Liver (tissue), 9 donors: ENCODE results near the gene AXIN1. TPM values are rescaled to one million over a fixed set of nuclear protein-coding genes. Genes with fewer than 3 reads are reported as not detected.

Source experiments
- DNase-seq: peaks from one replicate; pipeline ENCODE4 v3.0.0-alpha.2; 2017; ENCODE audit warnings: low spot score
- H3K27ac ChIP-seq, 2 donors: one replicate each; pipeline ENCODE4 v1.7.0; 2013; ENCODE audit warnings: inconsistent platforms in 2 of 2, low read length in 2 of 2, control low read depth in 1 of 2, low read depth in 1 of 2, mild to moderate bottlenecking in 1 of 2
- H3K27me3 ChIP-seq, 4 donors: one replicate each; pipeline versions ENCODE4 v1.6.1 to v1.7.0; 2013; ENCODE audit warnings: low read length in 3 of 4, inconsistent platforms in 1 of 4, mild to moderate bottlenecking in 1 of 4, moderate library complexity in 1 of 4; ENCODE audit not compliant: control insufficient read depth in 4 of 4, insufficient read depth in 4 of 4
- H3K36me3 ChIP-seq, 4 donors: one replicate each; pipeline versions ENCODE4 v1.6.1 to v1.7.0; 2013; ENCODE audit warnings: low read length in 3 of 4, mild to moderate bottlenecking in 3 of 4, low read depth in 1 of 4, moderate library complexity in 1 of 4; ENCODE audit not compliant: control insufficient read depth in 4 of 4, insufficient read depth in 3 of 4
- H3K4me1 ChIP-seq, 4 donors: one replicate each; pipeline versions ENCODE4 v1.6.1 to v1.7.0; 2013; ENCODE audit warnings: low read length in 3 of 4, mild to moderate bottlenecking in 3 of 4, moderate library complexity in 1 of 4; ENCODE audit not compliant: control insufficient read depth in 4 of 4, insufficient read depth in 4 of 4
- H3K4me3 ChIP-seq, 3 donors: one replicate each; pipeline versions ENCODE4 v1.6.1 to v1.7.0; 2013; ENCODE audit warnings: low read length in 3 of 3, control low read depth in 1 of 3, low read depth in 1 of 3, mild to moderate bottlenecking in 1 of 3
- H3K9ac ChIP-seq, 2 donors: one replicate each; pipeline ENCODE4 v1.7.0; 2013; ENCODE audit warnings: low read length in 2 of 2, mild to moderate bottlenecking in 2 of 2, moderate library complexity in 2 of 2, control low read depth in 1 of 2, low read depth in 1 of 2
- H3K9me3 ChIP-seq, 4 donors: one replicate each; pipeline versions ENCODE4 v1.6.1 to v1.7.0; 2013; ENCODE audit warnings: low read length in 3 of 4; ENCODE audit not compliant: control insufficient read depth in 4 of 4
- ATF3 ChIP-seq: IDR thresholded peaks from 2 replicates; pipeline ENCODE4 v1.6.1; 2016; ENCODE audit warnings: antibody characterized with exemption
- CTCF ChIP-seq: fragments of 150-350 bp; IDR thresholded peaks from 2 replicates; pipeline ENCODE4 v1.5.1; 2017; ENCODE audit warnings: improper control_type of control experiment, low read depth, low read length; ENCODE audit not compliant: missing input control
- EGR1 ChIP-seq, 2 donors: IDR thresholded peaks; 2 replicates each; pipeline ENCODE4 v1.6.1; 2016 to 2018; ENCODE audit warnings: antibody characterized with exemption in 2 of 2, low read depth in 2 of 2
- FOXA1 ChIP-seq: IDR thresholded peaks from 2 replicates; pipeline ENCODE4 v1.6.1; 2016; ENCODE audit warnings: antibody characterized with exemption
- FOXA2 ChIP-seq: IDR thresholded peaks from 2 replicates; pipeline ENCODE4 v1.6.1; 2016; ENCODE audit warnings: antibody characterized with exemption
- GABPA ChIP-seq, 2 donors: IDR thresholded peaks in 1 of 2; conservative IDR thresholded peaks in 1 of 2; 2 replicates each; pipeline ENCODE4 v1.6.1; 2016; ENCODE audit warnings: antibody characterized with exemption in 2 of 2, mild to moderate bottlenecking in 1 of 2, moderate library complexity in 1 of 2
- HNF4A ChIP-seq, 2 donors: conservative IDR thresholded peaks; 2 replicates each; pipeline ENCODE4 v1.6.1; 2016; ENCODE audit warnings: antibody characterized with exemption in 2 of 2, mild to moderate bottlenecking in 2 of 2
- HNF4G ChIP-seq: IDR thresholded peaks from 2 replicates; pipeline ENCODE4 v1.6.1; 2016; ENCODE audit warnings: antibody characterized with exemption
- JUND ChIP-seq, 2 donors: IDR thresholded peaks; 2 replicates each; pipeline ENCODE4 v1.6.1; 2016; ENCODE audit warnings: antibody characterized with exemption in 2 of 2
- MAX ChIP-seq: IDR thresholded peaks from 2 replicates; pipeline ENCODE4 v1.6.1; 2016; ENCODE audit warnings: antibody characterized with exemption
- NR2F2 ChIP-seq: IDR thresholded peaks from 2 replicates; pipeline ENCODE4 v1.6.1; 2016; ENCODE audit warnings: antibody characterized with exemption
- RAD21 ChIP-seq, 2 donors: IDR thresholded peaks; 2 replicates each; pipeline ENCODE4 v1.6.1; 2016; ENCODE audit warnings: antibody characterized with exemption in 2 of 2, mild to moderate bottlenecking in 2 of 2
- REST ChIP-seq: IDR thresholded peaks from 2 replicates; pipeline ENCODE4 v1.6.1; 2016; ENCODE audit warnings: antibody characterized with exemption, mild to moderate bottlenecking
- RXRA ChIP-seq, 2 donors: IDR thresholded peaks; 2 replicates each; pipeline ENCODE4 v1.6.1; 2017 to 2018; ENCODE audit warnings: antibody characterized with exemption in 2 of 2, mild to moderate bottlenecking in 1 of 2
- SP1 ChIP-seq: IDR thresholded peaks from 2 replicates; pipeline ENCODE4 v1.6.1; 2018; ENCODE audit warnings: antibody characterized with exemption, mild to moderate bottlenecking
- TAF1 ChIP-seq: conservative IDR thresholded peaks from 2 replicates; pipeline ENCODE4 v1.6.1; 2016; ENCODE audit warnings: antibody characterized with exemption, mild to moderate bottlenecking
- YY1 ChIP-seq: IDR thresholded peaks from 2 replicates; pipeline ENCODE4 v1.6.1; 2016; ENCODE audit warnings: antibody characterized with exemption, mild to moderate bottlenecking
- ZBTB33 ChIP-seq: IDR thresholded peaks from 2 replicates; pipeline ENCODE4 v1.6.1; 2016; ENCODE audit warnings: antibody characterized with exemption
- WGBS: extraction: QIAGEN DNeasy Blood & Tissue Kit; methylation state at CpG from one replicate; pipeline ENCODE4 v1.1.7; 2013; 5-methylcytosine and 5-hydroxymethylcytosine counted together
- polyA plus RNA-seq, 2 donors: library from polyadenylated mRNA; stranded (reverse) in 1 of 2; unstranded in 1 of 2; fragments of 200-250 nt in 1 of 2; fragments of >200 nt in 1 of 2; fragmentation: Nextera tagmentation in 1 of 2; extraction: Ambion mirVana in 1 of 2; gene quantifications; one replicate each; pipeline versions ENCODE4 v1.2.1 to v1.2.3, GENCODE V29; 2013 to 2015
- total RNA-seq, 2 donors: library from RNA; depleted of rRNA; stranded (reverse); fragments of >200 nt; gene quantifications; one replicate each; pipeline ENCODE4 v1.2.3, GENCODE V29; 2014
- donor health status: healthy.
- donor health status: healthy.
- donor health status: healthy.
- donor health status: healthy.
- donor health status: healthy.

AXIN1 gene
- total and polyA plus RNA-seq, 4 donors = 2.0 to 10.3 (median 7.9) TPM

- H3K9ac ChIP-seq = no peak overlapping the region
- no peak for TF ChIP-seq GABPA (IDR thresholded peaks at IDR 0.05 in 1 of 2, conservative IDR thresholded peaks at IDR 0.05 in 1 of 2)
- no peak for TF ChIP-seq HNF4A (conservative IDR thresholded peaks at IDR 0.05)
- no peak for TF ChIP-seq RAD21 (IDR thresholded peaks at IDR 0.05)
- no peak for TF ChIP-seq ZBTB33
- no peak for TF ChIP-seq CTCF
- TF ChIP-seq TAF1 = no peak
- no peak for TF ChIP-seq MAX
- TF ChIP-seq SP1 = no peak
- no peak for TF ChIP-seq RXRA (IDR thresholded peaks at IDR 0.05)
- no peak for TF ChIP-seq YY1
- no peak for TF ChIP-seq ATF3
- TF ChIP-seq JUND (IDR thresholded peaks at IDR 0.05) = no peak
- no peak for TF ChIP-seq FOXA1
- TF ChIP-seq FOXA2 = no peak
- TF ChIP-seq REST = no peak
- TF ChIP-seq NR2F2 = no peak
- TF ChIP-seq HNF4G = no peak
- TF ChIP-seq EGR1 (IDR thresholded peaks at IDR 0.05; ENCODE audit: low read depth in 2 of 2) = no peak
- no peak overlapping the region for H3K27ac ChIP-seq
- no peak overlapping the region for H3K4me3 ChIP-seq
- no peaks in the 10 kb centered on the region for H3K9me3 ChIP-seq
- WGBS = 95% methylated on average over 23 of the region's 23 CpGs
- DNase-seq = no peak
- H3K27me3 ChIP-seq = no peaks in the 10 kb centered on the region
- no peaks in the 10 kb centered on the region for H3K4me1 ChIP-seq
- peaks cover 4 to 49% (median 10%) of the 10 kb centered on the region in 4 donors for H3K36me3 ChIP-seq
Measured at GRCh38 chr16:264440-264951, 88.0 kb downstream of the AXIN1 start.
